Activated T-cell treated with anti-CD3 and anti-CD28 coated beads, Interleukin-2, amount 50 U/mL, for 48 hours (primary cell): ENCODE measurements around the gene ZNF488.
A peak's percentile ranks its signal among the peaks of the same experiment; 100 is the strongest.

ENCODE experiments used
- DNase-seq, 2 experiments: peaks; one replicate each; pipeline ENCODE4 v3.0.0-alpha.2; 2020

The ZNF488 gene

DNA sequence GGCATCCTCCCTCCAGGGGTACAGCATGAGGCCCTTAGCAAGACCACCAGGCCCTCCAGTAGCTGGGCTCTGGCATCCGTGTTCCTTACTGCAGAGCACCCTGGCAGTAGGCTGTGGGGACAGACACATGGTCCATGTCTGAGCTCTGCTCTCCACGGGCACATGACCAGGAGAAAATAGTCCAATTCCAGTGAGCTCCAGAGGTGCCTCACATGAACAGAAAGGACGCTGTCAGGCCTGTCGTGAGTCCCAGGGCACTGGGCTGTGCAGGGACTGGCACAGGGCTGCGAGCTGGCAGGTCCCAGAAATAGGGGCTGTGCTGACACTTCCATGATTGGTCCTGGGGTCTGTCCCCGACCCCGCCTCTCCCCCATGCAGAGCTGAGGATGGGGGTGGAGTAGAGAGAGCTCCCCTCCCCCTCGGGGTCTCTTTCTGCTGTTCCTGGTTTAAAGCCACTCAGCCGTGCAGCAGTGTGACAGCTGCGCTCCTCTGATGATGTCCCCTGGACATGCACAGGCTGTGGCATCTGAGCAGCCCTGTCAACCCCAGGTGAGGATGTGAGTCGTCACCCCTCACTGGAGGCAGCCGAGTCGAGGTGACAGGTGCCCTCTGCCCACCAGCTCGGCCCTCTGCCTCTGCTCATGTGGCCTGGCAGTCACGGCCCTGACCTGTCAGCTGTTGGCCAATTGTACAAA is 25.2 kb upstream of the ZNF488 start:
- peak in 1 of 2 experiments; percentile 6 for DNase-seq

DNA sequence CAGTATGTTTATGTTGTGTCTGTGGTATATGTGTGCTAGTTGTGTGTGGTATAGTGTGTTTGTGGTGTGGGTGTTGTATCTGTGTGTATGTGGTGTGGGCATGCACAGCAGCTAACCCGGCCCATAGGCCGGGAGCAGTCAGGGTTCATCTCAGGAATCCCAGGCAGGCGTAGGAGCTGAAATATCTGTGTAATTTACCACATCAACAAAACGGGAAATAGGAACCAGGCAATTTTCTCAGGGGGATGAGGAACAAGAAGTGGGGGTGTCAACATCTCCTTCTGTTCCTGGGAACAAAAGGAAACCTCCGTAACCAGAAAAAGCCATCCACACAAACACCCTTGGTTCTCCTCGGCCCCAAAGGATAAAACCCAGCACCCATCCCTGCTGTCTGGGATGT is 24.5 kb upstream of the ZNF488 start:
- no peak for DNase-seq

DNA sequence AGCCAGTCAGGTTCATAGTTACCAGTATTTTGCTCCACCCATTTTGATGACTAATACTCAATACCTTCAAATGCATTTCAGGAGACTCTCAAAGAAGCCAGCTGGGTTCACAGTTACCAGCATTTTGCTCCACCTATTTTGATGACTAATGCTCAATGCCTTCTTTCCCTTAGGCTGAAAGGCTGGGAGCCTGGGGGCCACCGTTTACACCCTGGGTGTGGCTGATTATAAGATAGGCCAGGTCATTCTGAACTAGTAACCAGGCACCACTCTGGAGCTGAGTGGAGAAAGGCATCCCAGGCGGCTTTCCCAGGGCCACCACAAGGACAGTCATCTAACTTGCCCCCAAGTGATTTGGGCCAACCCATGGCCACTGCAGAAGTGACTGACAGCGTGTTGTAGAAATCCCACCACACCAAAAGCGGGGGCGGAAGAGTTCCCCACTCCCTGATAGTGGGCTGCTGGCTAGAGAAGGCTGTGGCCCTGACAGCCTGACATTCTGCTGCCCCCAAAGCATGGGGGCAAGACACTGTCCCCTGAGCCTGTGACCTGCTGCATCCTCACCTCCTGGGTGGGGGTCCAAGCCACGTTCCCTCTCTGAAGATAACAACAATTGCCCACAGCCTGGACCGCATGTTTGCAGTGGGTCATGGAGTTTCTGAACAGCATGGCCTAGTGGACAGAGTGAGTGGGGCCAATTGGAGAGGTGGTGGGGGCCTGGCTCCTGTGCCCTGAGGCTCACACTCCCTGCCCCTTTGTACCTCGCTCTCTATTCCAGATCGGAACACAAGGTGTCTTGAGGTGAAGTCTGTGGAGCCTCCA is 23.0 kb upstream of the ZNF488 start:
- peak in 1 of 2 experiments; percentile 14 for DNase-seq

DNA sequence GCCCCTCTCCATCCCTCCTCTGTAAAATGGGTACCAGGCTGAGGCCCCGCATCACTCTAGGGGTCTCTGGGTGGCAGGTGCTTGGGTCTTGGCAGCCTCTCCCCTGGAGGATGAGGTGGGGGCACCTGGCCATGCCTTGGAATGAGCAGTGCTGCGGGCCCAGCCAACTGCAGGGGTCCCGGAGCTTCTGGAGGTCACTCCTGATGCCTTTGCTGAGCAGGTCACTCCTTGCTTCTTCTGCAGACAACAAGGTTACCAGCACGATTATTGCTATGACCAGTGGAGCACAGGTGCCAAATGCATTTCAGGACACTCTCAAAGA is 22.4 kb upstream of the ZNF488 start:
- no peak for DNase-seq

DNA sequence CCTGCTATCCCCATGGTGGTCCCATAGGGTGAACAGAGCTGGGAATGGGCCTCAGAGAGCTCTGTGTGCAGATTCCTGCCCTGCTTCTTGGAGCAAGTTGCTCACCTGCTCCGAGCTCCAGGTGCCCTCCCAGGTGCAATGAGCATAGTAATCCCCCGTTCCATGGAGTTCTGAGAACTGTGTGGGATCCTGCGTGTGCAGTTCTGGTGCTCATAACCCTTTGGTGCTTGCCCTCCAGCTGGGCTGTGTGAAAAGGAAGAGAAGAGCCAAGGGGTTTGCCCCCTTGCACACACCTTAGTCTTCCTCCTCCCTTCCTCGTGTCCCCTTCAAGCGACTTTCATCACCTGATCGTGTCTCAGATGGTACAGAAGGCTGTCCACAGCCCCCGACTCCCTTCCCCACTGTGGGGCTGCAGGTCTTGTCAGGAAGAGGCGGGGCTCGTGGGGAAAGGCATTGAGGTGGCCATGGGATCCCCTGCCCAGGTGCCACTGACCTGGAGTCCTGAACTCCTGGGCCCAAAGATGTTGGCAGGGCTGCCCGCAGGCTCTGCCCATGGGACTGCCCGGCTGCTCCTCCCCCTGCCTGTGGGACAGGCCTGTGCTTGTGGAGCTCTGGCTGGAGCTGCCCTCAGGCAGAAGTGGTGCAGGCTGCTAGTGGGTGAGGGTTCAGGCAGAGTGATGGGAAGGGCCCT is 21.9 kb upstream of the ZNF488 start:
- peak in 1 of 2 experiments; percentile 13 for DNase-seq

DNA sequence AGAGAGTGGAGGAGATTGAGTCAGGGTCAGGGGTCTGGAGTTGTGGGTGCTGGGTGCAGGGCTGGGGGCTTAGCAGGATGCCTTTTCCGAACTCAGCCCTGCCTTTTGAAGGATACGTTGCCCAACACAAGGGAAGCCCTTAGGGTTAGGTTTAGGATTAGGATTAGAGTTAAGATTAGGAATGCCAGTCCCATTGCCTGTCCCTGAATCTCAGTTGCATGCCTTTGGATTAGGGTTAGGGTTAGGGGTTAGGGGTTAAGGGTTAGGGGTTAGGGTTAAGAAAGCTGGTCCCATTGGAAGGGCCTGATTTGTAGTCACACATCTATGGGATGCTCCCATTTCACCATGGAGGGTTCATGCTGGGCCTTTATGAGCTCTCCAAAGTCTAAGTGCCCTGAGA is 20.8 kb upstream of the ZNF488 start:
- DNase-seq: no peak

DNA sequence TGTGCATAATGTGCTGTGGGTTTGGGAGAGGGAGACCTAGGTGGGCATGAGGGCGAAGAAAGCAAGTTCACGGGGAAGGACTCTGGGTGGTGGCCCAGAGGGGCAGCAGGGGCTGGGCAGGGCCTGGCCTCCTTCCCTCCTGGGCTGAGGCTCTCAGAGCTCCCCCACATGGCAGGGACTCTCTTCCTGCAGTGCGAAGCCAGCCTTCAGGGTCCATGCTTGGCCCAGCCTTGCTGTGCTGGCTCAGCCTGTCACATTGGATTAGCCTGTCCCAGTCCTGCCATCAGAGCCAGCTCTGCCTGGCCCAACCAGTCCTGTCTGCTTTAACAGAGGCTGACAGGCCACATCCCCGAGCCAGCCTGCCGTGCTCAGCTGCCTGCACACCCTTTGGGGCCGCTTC is 20.4 kb upstream of the ZNF488 start:
- DNase-seq: peak in 1 of 2 experiments; percentile 11

DNA sequence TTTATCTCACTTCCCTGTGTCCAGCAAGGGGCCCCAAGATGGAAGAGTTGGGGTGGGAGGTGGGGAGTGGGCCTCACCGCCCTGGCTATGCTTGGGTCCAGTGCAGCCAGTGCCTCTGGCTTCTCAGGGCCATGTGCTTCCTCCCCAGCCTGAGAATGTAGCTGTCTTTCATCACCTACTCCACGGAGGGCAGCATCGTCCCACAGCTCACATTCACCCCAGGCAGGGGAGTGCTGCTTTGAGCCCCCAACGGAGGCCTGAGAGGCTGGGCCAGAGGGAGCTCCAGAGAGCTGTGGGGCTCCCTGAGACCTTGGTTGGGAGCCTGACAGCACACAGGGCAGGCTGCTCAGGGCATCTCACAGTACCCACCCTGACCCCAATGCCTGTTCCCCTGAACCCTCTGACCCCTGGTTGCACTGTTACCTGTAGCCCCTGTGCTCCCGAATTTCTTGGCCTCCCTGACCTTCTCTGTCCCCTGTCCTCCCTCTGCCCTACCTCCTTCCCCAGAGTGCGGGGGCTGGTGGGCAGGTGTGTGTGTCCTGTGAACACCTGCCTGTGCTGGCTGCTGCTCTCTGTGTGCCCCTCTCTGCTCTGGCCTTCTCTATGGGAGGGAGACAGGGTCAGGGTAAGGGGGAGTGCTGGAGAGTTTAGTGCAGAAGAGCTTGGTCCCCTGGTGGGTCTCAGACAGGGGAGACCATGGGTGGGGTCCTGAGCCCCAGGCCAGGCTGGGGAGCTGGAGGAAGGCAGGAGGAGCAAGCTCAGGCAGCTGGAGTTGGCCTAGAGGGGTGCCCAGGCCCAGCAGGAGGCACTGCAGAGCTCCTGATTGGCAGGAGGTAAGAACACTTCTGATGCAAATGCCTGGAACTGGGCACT is 19.6 kb upstream of the ZNF488 start:
- DNase-seq: peak in 1 of 2 experiments; percentile 16

DNA sequence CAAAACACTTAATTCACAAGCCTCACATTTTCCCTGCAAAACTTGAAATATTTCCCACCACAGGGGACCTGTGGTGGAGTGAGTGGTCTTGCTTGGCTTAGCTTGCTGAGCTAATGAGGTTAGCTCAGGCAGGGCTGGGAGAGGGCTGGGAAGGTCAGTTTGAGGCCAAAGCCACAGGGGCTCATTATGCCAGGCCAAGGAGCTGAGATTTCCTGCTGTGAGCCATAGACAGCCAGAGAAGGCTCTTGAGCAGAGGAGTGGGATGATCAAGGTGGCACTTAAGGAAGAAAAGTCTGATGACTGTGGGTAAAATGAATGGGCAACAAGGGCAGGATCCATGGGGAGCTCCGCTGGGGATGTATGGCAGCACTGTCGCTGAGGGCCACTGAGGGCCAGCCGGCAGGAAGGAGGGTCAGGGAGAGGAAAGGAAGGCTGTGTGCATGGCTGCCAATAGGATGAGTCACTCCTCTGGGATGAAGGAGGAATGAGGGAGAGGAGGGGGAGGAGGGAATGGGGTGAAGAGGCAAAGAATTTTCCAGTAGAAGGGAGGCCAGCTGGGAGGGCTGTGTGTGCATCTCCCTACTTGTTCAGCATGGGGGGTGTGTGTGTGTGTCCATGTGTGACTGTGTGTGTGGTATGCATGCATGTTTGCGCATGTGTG is 18.7 kb upstream of the ZNF488 start:
- peak in 1 of 2 experiments; percentile 4 for DNase-seq

DNA sequence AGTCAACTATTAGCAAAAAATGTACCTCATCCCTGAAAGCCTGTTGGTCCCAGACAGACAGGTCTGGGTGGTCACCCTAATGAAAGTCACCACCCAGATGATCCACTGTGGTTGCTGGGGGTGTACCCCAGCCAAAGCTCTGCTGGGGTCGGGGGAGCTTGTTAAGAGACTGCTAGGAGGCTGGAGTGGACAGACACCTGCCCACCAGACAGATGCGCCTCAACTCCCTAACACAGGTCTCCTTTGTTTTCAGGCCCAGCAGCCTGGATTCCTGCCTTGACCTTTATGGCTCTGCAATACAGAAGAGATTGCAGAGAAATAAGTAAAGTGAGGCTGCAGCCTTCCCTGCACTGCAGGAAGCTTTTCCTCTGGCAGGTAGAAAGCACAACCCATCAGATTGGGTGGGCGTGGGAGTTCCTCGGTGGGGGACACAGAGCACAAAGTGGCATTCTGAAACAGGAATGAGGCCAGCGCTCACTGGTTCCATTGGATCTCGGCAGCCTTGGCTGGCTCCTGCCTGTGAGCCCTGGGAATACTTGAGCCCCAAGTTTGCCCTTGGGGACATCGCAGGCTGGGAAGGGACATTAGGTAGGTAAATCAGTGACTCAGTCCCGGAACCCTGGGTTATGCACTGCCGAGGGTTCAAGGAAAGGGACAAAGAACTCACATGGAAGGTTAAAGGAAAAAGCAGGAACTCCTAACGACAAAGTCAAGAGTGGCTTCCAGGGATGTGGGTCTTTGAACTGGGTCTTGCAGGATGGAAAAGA is 18.0 kb upstream of the ZNF488 start:
- peak in 1 of 2 experiments; percentile 2 for DNase-seq

DNA sequence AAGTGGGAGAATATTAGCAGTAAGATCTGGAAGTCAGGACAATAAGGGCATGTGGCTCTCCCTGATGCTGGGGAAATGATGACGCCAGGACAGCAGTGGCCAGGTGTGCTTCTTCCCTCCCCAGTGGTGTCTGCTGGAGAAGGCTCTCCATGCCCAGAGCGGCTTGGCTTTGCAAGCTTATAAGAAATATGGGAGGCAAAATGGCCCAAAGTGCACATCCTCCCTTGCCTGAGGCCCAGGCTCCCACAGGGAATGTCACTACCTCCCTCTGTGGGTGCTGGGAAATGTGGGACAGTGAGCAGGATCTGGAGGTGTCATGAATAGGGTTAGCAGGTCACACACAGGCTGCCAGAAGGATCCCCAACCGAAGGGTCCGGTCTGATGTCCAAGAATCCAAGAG is 17.1 kb upstream of the ZNF488 start:
- peak in 1 of 2 experiments; percentile 7 for DNase-seq

DNA sequence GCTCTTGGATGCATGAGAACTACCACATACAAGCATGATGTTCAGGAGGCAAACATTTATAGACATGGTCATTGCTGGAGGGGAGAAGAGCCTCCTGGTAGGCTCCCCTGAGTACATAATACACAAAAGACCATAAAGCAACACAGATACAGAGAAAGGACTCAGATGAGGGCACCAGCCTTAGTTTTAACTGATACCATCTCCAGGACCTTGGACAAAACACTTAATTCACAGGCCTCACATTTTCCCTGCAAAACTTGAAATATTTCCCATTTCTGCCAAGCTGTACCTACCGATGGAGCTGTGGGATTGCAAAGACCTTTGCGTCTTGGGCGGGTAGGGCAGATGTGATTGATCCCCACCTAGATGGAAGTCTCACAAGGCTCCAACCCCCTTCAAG is 16.7 kb upstream of the ZNF488 start:
- no peak for DNase-seq

DNA sequence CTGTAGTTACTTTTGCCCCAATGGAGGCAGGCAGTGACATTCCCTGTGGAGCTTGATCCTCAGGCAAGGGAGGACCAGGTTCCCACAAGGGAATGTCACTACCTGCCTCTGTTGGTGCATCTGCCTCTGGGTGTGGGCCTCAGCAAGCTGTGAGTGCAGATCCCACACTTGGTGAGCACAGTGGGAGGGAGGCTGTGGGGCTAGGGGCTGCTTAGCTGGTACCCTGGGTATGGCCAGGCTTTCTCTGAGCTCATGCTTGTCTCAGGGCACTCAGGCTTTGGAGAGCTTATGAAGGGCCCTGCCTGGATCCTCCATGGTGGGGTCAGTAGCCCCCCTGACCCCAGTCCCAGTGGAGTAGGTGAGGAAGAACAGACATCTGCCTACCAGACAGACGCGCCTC is 16.2 kb upstream of the ZNF488 start:
- peak in 1 of 2 experiments; percentile 4 for DNase-seq

DNA sequence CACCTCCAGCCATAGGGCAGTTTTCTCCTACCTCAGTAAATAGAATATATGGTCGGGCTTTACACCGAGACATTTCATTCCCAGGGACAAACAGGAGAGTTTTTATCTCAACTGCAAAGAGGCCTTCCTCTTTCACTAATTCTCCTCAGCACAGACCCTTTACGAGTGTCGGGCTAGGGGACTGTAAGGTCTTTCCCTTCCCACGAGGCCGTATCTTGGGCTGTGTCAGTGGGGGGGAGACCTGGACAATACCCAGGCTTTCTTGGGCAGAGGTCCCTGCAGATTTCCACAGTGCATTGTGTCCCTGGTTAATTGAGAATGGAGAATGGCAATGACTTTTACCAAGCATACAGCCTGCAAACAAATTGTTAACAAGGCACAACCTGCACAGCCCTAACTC is 13.2 kb upstream of the ZNF488 start:
- DNase-seq: no peak

DNA sequence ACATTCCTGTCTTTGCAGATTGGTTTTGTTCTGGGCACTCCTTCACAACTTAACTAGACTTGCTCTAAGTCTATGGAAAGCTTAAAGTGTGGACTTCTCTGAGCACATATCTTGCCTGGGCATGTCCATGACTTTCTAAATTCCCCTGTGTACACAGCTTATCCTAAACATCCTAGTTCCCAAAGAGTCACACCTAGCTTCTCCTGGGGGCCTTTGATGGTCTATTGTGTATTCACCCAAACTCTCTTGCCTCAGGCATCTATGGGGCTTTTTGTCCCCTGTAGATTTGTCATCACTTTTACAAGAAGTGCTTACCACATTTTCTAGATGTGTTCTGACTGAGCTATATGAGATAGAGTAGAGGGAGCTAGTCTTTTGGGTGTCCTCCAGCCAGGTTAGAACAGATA is 12.2 kb upstream of the ZNF488 start:
- DNase-seq: no peak

DNA sequence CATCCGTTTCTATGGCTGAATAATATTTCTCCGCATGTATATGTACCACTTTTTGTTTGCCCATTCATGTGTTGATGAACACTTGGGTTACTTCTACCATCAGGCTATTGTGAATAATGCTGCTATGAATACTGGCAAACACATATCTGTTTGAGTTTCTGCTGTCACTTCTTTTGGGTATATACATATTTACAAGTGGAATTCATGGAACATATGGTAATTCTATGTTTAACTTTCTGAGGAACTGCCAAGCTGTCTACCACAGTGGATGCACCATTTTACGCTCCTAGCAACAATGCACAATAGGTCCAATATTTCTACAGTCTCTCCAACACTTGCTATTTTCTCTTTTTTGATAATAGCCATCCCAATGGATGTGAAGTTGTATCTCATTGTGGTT is 5.5 kb upstream of the ZNF488 start:
- DNase-seq: no peak

DNA sequence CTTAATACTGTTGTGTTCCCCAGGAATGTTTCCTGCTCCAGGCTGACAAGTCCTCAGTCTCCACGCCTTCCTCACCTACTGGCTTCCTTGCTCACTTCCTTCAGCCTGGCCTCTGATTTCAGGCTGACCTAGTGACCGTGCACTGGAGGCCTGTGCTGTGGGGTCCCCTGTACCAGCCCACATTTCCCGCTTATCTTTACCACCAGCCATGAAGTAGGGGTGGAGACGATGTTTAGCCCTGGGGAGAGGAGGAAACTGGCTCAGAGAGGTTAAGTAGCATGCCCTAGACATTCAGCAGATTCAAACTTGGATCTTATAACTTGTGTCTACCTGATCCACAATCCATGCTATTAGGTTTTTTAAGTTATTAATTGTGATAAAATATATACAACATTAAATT is 4.8 kb upstream of the ZNF488 start:
- no peak for DNase-seq

DNA sequence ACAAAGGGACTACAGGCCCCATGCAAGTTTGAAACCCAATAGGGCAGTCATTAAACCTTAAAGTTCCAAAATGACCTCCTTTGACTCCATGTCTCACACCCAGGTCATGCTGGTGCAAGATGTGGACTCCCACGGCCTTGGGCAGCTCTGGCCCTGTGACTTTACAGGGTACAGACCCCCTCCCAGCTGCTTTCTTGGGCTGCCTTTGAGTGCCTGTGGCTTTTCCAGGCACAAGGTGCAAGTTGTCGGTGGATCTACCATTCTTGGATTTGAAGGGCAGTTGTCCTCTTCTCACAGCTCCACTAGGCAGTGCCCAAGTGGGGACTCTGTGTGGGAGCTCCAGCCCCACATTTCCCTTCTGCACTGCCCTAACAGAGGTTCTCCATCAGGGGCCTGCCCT is 2.0 kb upstream of the ZNF488 start:
- DNase-seq: peak; percentile 8 to 9

DNA sequence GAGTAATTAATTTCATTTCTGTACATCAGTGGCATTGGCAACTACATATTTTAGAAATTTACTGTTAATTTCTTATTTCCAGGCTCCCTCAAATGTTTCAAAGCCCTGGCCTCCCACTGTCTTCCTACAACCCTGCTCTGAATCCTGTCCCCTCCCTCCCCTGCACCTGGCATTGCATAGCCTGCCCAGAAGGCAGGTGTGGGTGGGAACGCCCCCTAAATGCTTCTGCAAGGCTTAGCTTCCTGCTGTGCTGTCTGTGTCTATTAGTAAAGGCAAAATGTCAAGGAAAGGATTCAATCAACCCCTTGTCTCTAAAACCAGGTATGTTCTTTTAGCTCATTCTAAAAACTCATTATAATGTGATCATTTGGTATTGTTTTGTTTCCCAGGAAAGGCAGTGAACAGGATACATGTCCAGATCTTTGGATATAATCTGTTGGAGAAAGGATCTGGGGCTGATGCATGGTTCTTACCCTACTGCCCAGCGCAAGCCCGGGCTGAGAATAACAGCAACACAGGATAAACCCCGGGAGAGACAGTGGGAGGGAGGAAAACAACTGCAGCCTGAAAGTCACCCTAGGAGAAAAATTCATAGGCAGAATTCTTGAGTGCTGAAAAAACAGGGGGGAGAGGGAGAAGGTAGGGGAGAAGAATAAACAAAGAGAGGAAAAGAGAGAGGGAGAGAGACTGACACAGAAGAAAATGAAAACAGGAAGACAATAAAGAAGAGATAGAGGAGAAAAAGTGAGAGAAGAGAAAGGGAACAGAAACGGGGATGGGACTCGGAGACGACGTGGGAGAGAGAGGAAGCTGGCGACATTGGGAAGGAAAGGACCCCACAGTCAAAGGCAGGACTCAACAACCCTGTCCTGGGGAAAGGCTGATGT is 589 bp downstream of the ZNF488 start:
- peak; percentile 7 to 9 for DNase-seq
